GM19035 (cell line): ENCODE data around the gene NPAS3.

Experiments
- ATAC-seq: cut with Tn5 transposase; IDR thresholded peaks from one replicate; pipeline ENCODE4 v1.9.1; 2021; ENCODE audit not compliant: unreplicated experiment

The NPAS3 gene

DNA sequence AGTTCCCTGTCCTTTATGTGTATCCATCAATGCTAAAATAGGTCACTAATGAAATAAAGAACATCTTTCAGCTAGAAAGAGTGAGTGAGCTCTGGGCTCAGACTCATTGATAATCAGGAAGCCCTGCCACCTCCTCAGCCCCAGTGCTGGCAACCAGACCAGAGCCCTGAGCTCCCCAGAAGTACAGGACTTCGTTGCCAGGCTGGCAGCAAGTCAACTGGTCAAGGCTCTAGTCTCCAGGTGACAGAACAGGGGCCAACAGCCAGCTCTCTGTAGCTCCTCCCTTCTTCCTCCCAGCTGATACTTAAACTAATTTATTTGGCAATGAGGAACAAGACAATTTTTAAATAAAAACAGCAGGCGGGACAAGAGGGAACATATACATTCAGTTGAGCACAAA is 866.9 kb downstream of the NPAS3 start:
- ATAC-seq = no peak

- ATAC-seq = no peak
These were observed 868.2 kb downstream of the NPAS3 start for GRCh38 chr14:33806905-33807304.

DNA sequence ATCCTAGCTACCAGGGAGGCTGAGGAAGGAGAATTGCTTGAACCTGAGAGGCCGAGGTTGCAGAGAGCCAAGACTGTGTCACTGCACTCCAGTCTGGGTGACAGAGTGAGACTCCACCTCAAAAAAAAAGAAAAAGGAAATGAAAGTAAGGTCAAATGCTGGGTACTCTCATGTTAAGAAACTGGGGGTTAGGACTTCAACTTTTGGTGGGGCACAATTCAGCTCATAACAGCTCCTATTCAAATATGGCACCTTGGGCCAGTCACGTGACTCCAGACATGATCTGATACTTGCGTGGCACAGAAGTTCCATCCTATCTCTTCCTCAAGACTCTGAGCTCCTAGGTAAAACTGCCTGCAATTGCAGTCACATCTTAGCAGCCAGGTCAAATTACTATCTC is 869.5 kb downstream of the NPAS3 start:
- ATAC-seq = no peak

GRCh38 chr14:33809396-33809981 is 870.8 kb downstream of the NPAS3 start:
- no peak for ATAC-seq

- no peak for ATAC-seq
These were observed 871.6 kb downstream of the NPAS3 start for GRCh38 chr14:33810308-33810707.

GRCh38 chr14:33811721-33812120 is 873.0 kb downstream of the NPAS3 start:
- ATAC-seq = no peak

GRCh38 chr14:33812181-33812580 is 873.5 kb downstream of the NPAS3 start:
- no peak for ATAC-seq

DNA sequence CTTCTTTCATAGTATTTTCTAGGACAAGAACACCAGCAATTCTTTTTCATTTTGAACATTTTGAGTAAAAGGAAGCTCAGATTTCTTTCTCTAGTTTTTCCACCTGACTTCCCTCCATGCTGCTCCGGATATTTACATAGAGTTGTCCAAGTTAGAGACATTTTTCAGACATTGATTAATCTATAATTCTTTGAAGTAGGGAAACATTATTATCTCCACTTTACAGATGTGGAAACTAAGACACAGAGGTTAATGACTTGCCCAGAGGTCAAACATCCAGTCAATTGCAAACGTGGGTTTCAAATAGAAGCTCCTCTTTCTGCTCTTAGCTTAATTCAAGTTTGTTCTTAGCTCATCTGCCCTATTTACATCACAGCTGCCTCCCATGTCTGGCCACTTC is 873.9 kb downstream of the NPAS3 start:
- no peak for ATAC-seq

- no peak for ATAC-seq
These were observed 875.3 kb downstream of the NPAS3 start for GRCh38 chr14:33814010-33814409.

GRCh38 chr14:33833706-33834465 is 895.2 kb downstream of the NPAS3 start:
- ATAC-seq = no peak

DNA sequence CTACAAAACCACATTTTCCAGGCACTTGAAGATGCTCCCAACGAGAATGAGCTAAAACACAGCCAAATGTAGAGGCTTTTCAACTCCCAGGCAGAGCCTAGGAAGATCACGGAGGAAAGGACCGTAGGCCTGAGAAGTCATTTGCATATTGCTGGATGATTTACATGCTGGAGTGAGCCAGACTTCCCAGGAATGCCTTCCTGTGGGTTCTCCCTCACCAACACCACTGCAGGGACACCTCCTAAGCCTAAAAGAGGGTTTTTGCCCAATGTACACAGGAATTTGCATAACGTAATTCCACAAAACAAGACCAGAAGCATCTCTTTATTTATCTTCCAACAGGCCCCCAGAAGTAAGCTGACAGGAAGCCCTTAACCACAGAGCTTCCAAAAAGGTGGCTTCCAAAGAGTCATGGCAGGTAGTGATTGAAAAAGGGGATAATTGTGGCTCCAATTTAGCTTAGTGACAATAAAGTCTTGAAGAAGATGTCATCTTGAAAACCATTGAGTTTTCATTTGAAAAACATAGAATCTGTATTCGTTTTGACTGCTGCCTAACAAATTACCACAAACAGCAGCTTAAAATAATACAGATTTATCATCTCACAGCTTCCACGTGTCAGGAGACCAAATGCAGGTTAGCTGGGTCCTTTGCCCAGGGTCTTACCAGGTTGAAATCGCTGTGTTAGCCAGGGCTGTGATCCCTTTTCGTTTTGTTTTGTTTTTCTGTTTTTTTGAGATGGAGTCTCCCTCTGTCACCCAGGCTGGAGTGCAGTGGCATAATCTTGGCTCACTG is 896.0 kb downstream of the NPAS3 start:
- ATAC-seq = no peak

- no peak for ATAC-seq
These were observed 896.6 kb downstream of the NPAS3 start for GRCh38 chr14:33835261-33835655.

DNA sequence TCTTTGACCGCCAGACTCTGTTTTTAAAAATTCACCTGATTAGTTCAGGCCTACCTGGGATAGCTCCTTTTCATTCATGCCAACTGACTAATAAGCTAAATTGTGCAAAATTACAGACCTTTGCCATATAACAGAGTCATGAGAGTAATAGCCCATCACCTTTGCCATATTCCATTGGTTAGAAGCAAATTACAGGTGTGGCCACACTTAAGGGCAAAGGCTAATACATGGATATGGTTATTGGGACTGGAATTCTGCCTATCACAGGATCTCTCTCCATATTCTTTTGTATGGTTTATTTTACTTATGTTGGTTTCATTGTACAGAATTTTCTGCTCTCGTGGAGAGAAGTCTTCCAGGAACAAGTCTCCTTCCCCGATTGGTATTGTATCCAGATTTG is 897.0 kb downstream of the NPAS3 start:
- ATAC-seq = no peak

- no peak for ATAC-seq
These were observed 897.7 kb downstream of the NPAS3 start for GRCh38 chr14:33836203-33836899.

GRCh38 chr14:33836900-33837577 is 898.4 kb downstream of the NPAS3 start:
- no peak for ATAC-seq

- ATAC-seq = no peak
These were observed 899.4 kb downstream of the NPAS3 start for GRCh38 chr14:33837943-33838683.

GRCh38 chr14:33839193-33840076 is 900.8 kb downstream of the NPAS3 start:
- peak; percentile 62 for ATAC-seq

- ATAC-seq = no peak
These were observed 902.1 kb downstream of the NPAS3 start for GRCh38 chr14:33840797-33841196.

DNA sequence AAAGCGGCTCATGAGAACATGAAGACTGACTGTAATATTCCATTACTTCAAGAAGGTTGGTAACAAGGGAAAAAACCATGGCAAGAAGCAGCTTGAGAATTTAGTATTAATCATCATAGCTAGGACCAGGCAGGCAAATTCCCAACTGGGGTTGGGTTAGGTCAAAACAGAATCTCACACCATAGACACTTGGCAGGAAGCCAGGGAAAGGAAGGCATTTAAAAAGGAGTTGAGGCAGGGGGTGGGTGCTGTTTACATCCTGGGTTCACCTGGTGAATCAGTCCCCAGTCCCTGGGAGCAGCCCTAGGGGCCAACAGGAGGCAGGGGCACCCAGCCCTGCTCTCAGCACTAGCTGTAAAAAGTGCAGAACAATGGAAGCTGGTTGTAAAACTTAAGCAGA is 903.6 kb downstream of the NPAS3 start:
- ATAC-seq = no peak
